HepG2 (cell line): Measurements from ENCODE around the gene TP53TG5. TPM values are rescaled to one million over a fixed set of nuclear protein-coding genes. Genes with fewer than 3 reads are reported as not detected.

ENCODE experiments used
- ATAC-seq: fragments of 200-7000 bp; cut with Tn5 transposase; 3 replicates; pipeline ENCODE4 v1.9.1; 2020; ENCODE audit warnings: mild to moderate bottlenecking, moderate library complexity
- BruUV-seq: library from RNA; stranded (reverse); fragments of 400-500 nt; replicated peaks from 2 replicates; lab custom pipeline; 2021; lab: Mats Ljungman, UMichigan
- CTCF ChIA-PET: fragments of 300-600 bp; formaldehyde crosslinking; extraction: SDS; loops from one replicate; lab custom pipeline; 2021; ENCODE audit warnings: low total read pairs, inconsistent platforms, low intra/inter-chr PET ratio; lab: Yijun Ruan, JAX
- POLR2A ChIA-PET: fragments of 350-600 bp; sonication (Branson Sonifier 250); formaldehyde crosslinking; loops from one replicate; lab custom pipeline; 2020; ENCODE audit warnings: antibody characterized with exemption, inconsistent platforms; lab: Yijun Ruan, JAX
- DNase-seq: peaks from one replicate; pipeline ENCODE4 v3.0.0-alpha.2; 2015; ENCODE audit warnings: low spot score
- FAIRE-seq: peaks from 3 replicates; lab custom pipeline; 2011; peaks lifted over from hg19 to GRCh38; lab: Jason Lieb, UNC
- H2AFZ ChIP-seq: one replicate; pipeline ENCODE4 v1.6.1; 2011; ENCODE audit warnings: low read length, inconsistent platforms
- H3K27ac ChIP-seq: fragments of 300-600 bp; 3 replicates; pipeline ENCODE4 v1.8.0; 2011; ENCODE audit warnings: mixed run types, mild to moderate bottlenecking, mixed read lengths, low read length, inconsistent platforms; ENCODE audit not compliant: insufficient read depth; ENCODE audit errors: extremely low read length
- H3K27me3 ChIP-seq, 2 experiments: fragments of 200-600 bp in 1 of 2; 2 replicates in 1 of 2; 3 replicates in 1 of 2; pipeline versions ENCODE4 v1.6.0 to v1.8.0; 2011; ENCODE audit warnings: low read length in 2 of 2, mild to moderate bottlenecking in 2 of 2, moderate library complexity in 2 of 2, inconsistent platforms in 1 of 2; ENCODE audit not compliant: insufficient read depth in 2 of 2, control insufficient read depth in 1 of 2
- H3K36me3 ChIP-seq, 2 experiments: fragments of 200-600 bp in 1 of 2; replicated peaks in 1 of 2; 2 replicates in 1 of 2; 3 replicates in 1 of 2; pipeline versions ENCODE4 v1.5.1 to v1.8.0; 2011; ENCODE audit warnings: low read length in 2 of 2, inconsistent platforms in 1 of 2; ENCODE audit not compliant: insufficient read depth in 2 of 2, control insufficient read depth in 1 of 2
- H3K4me1 ChIP-seq: 2 replicates; pipeline ENCODE4 v1.5.1; 2012; ENCODE audit warnings: low read length, inconsistent platforms; ENCODE audit not compliant: insufficient read depth
- H3K4me2 ChIP-seq: 2 replicates; pipeline ENCODE4 v1.6.0; 2011; ENCODE audit warnings: low read depth, low read length, inconsistent platforms
- H3K4me3 ChIP-seq, 3 experiments: fragments of 200-600 bp in 1 of 3; sonication (generic), shearing (Covaris generic) in 1 of 3; replicated peaks in 1 of 3; 2 replicates each; pipeline ENCODE4 v1.5.1; 2011 to 2016; ENCODE audit warnings: low read length in 3 of 3, inconsistent platforms in 2 of 3, low read depth in 2 of 3, mild to moderate bottlenecking in 2 of 3, control low read depth in 1 of 3, mixed read lengths in 1 of 3; ENCODE audit not compliant: insufficient read depth in 1 of 3
- H3K79me2 ChIP-seq: one replicate; pipeline ENCODE4 v1.6.1; 2011; ENCODE audit warnings: low read length, inconsistent platforms; ENCODE audit not compliant: insufficient read depth
- H3K9ac ChIP-seq: 2 replicates; pipeline ENCODE4 v1.6.0; 2011; ENCODE audit warnings: mild to moderate bottlenecking, low read depth, low read length, inconsistent platforms; ENCODE audit not compliant: insufficient read depth
- H3K9me3 ChIP-seq: 2 replicates; pipeline ENCODE4 v1.5.1; 2012; ENCODE audit warnings: mild to moderate bottlenecking, low read length
- H4K20me1 ChIP-seq: 2 replicates; pipeline ENCODE4 v1.6.0; 2011; ENCODE audit warnings: inconsistent platforms, mild to moderate bottlenecking, low read length, moderate library complexity; ENCODE audit not compliant: insufficient read depth
- EZH2 ChIP-seq: conservative IDR thresholded peaks from 2 replicates; pipeline ENCODE4 v1.6.1; 2012; ENCODE audit warnings: mild to moderate bottlenecking, low read depth, low read length, moderate library complexity
- FOSL2 ChIP-seq: sonication (generic); formaldehyde crosslinking; IDR thresholded peaks from 2 replicates; pipeline ENCODE4 v1.4.0; 2020; ENCODE audit warnings: missing genetic modification reagents
- GLI4 ChIP-seq: sonication (generic); formaldehyde crosslinking; IDR thresholded peaks from 2 replicates; pipeline ENCODE4 v1.5.1; 2020; ENCODE audit warnings: missing genetic modification reagents, mild to moderate bottlenecking, moderate library complexity, borderline replicate concordance
- MAFK ChIP-seq, 2 experiments: IDR thresholded peaks in 1 of 2; conservative IDR thresholded peaks in 1 of 2; 2 replicates each; pipeline ENCODE4 v1.6.1; 2011; ENCODE audit warnings: improper control_type of control experiment in 2 of 2, low read length in 2 of 2
- PAWR ChIP-seq: sonication (generic); formaldehyde crosslinking; IDR thresholded peaks from 2 replicates; pipeline ENCODE4 v1.4.0; 2020; ENCODE audit warnings: missing genetic modification reagents, mild to moderate bottlenecking, borderline replicate concordance
- SALL2 ChIP-seq: sonication (generic); formaldehyde crosslinking; IDR thresholded peaks from 2 replicates; pipeline ENCODE4 v1.8.1; 2023; ENCODE audit warnings: mild to moderate bottlenecking, missing genetic modification reagents, inconsistent platforms
- TFAP4 ChIP-seq: sonication (generic); IDR thresholded peaks from 2 replicates; pipeline ENCODE4 v1.6.1; 2016; ENCODE audit warnings: low read depth, borderline replicate concordance
- ZMAT5 ChIP-seq: sonication (generic); formaldehyde crosslinking; IDR thresholded peaks from 2 replicates; pipeline ENCODE4 v1.5.0; 2020; ENCODE audit warnings: mild to moderate bottlenecking, low read depth, missing genetic modification reagents, borderline replicate concordance
- ZNF136 ChIP-seq: sonication (generic); formaldehyde crosslinking; IDR thresholded peaks from 2 replicates; pipeline ENCODE4 v1.8.1; 2022; ENCODE audit warnings: low read depth, mild to moderate bottlenecking, moderate library complexity, missing genetic modification reagents
- ZNF142 ChIP-seq: sonication (generic); formaldehyde crosslinking; IDR thresholded peaks from 2 replicates; pipeline ENCODE4 v1.4.0; 2020; ENCODE audit warnings: missing genetic modification reagents
- ZNF224 ChIP-seq: sonication (generic); formaldehyde crosslinking; IDR thresholded peaks from 2 replicates; pipeline ENCODE4 v1.5.0; 2020; ENCODE audit warnings: mild to moderate bottlenecking, missing genetic modification reagents
- ZNF264 ChIP-seq: sonication (generic); formaldehyde crosslinking; IDR thresholded peaks from 2 replicates; pipeline ENCODE4 v1.4.0; 2020; ENCODE audit warnings: missing genetic modification reagents
- ZNF276 ChIP-seq: sonication (generic); formaldehyde crosslinking; IDR thresholded peaks from 2 replicates; pipeline ENCODE4 v1.4.0; 2020; ENCODE audit warnings: mild to moderate bottlenecking, low read depth, missing genetic modification reagents
- ZNF337 ChIP-seq: sonication (generic); formaldehyde crosslinking; IDR thresholded peaks from 2 replicates; pipeline ENCODE4 v1.5.1; 2020; ENCODE audit warnings: missing genetic modification reagents, low read depth, mild to moderate bottlenecking, borderline replicate concordance
- ZNF431 ChIP-seq: sonication (generic); formaldehyde crosslinking; IDR thresholded peaks from 2 replicates; pipeline ENCODE4 v1.9.0; 2022; ENCODE audit warnings: missing genetic modification reagents, low read depth, mild to moderate bottlenecking, borderline replicate concordance
- ZNF615 ChIP-seq: sonication (generic); formaldehyde crosslinking; IDR thresholded peaks from 2 replicates; pipeline ENCODE4 v1.5.0; 2020; ENCODE audit warnings: mild to moderate bottlenecking, missing genetic modification reagents, borderline replicate concordance
- WGBS: methylation state at CpG from one replicate; pipeline ENCODE4 v1.1.6; 2017; ENCODE audit warnings: low lambda C conversion rate; 5-methylcytosine and 5-hydroxymethylcytosine counted together
- in situ Hi-C: cut with HindIII; loops from 2 replicates; pipeline ENCODE4 v1.10.0; 2017; ENCODE audit warnings: low pct_unique_long_range_greater_than_20kb; ENCODE audit not compliant: extremely low pct_ligation_motif_present
- intact Hi-C: fragments of 100-400 bp; cut with micrococcal nuclease; formaldehyde crosslinking; loops from one replicate; pipeline ENCODE4 v1.10.0; 2022; ENCODE audit not compliant: unreplicated experiment
- polyA plus RNA-seq, 8 experiments: library from polyadenylated mRNA; depleted of rRNA in 3 of 8; stranded (reverse) in 7 of 8; unstranded in 1 of 8; fragments of >200 nt; fragmentation: Illumina TruSeq in 4 of 8; extraction: Trizol in 4 of 8; gene quantifications; 2 replicates each; pipeline versions ENCODE4 v1.2.1 to v1.2.3, GENCODE V29; 2011 to 2016; ENCODE audit warnings: low read depth in 4 of 8, missing spikeins in 1 of 8, mixed read lengths in 1 of 8; ENCODE audit not compliant: insufficient read depth in 1 of 8
- total RNA-seq, 5 experiments: library from RNA; depleted of rRNA; stranded (reverse); fragments of >200 nt; fragmentation: Illumina TruSeq; extraction: Trizol; gene quantifications; 2 replicates each; pipeline ENCODE4 v1.2.3, GENCODE V29; 2016; ENCODE audit warnings: low read depth in 1 of 5

The TP53TG5 gene
- total and polyA plus RNA-seq, 2 of the 13 experiments (the other 11 are each of a cell fraction or from before 2014, with no cell fraction given), result 0.11 TPM; not detected in 1

- no peaks in the 10 kb centered on the region for H3K27me3 ChIP-seq
- FAIRE-seq, result no peak
- ChIA-PET CTCF (no interaction called here), POLR2A (interaction anchor here (1.7 kb wide), 1 partner anchor 24 kb away, joined by 3 read pairs; the partner anchor contains the start of gene PIGT)
- no peak overlapping the region for H3K9ac ChIP-seq
- no peak for ATAC-seq
- in situ Hi-C loops, result no loop called here
- no peak overlapping the region for H3K27ac ChIP-seq
- H2AFZ ChIP-seq, result no peak overlapping the region
- H3K4me2 ChIP-seq, result no peak overlapping the region
- TF ChIP-seq ZMAT5 (no peak), ZNF337 (no peak), TFAP4 (no peak), PAWR (CRISPR knock-in tag) (no peak), MAFK (conservative IDR thresholded peaks at IDR 0.05 in 1 of 2, IDR thresholded peaks at IDR 0.05 in 1 of 2; ENCODE audit: low read length in 2 of 2) (no peak), ZNF224 (CRISPR knock-in tag) (no peak), ZNF142 (no peak), ZNF276 (CRISPR knock-in tag) (no peak), ZNF136 (no peak), SALL2 (CRISPR knock-in tag) (no peak), ZNF431 (CRISPR knock-in tag) (no peak), ZNF264 (no peak), FOSL2 (no peak), ZNF615 (CRISPR knock-in tag) (no peak), EZH2 (no peak), GLI4 (CRISPR knock-in tag) (no peak)
- TF ChIP-seq, all 625 proteins: peak for 0
- intact Hi-C loops, result loop anchor here (5.0 kb wide), 1 partner anchor 46 kb away; no protein-coding TSS in a partner anchor
- Histone ChIP-seq H4K20me1 (no peaks in the 10 kb centered on the region), H3K79me2 (no peaks in the 10 kb centered on the region), H3K9me3 (no peaks in the 10 kb centered on the region), H3K4me3 (no peak overlapping the region), H3K36me3 (no peaks in the 10 kb centered on the region), H3K4me1 (no peaks in the 10 kb centered on the region)
- no peak for DNase-seq
- WGBS, result 22% methylated on average over 2 of the region's 2 CpGs
- no TSS peak for BruUV-seq
These were observed 13.4 kb upstream of the TP53TG5 start for GRCh38 chr20:45391559-45391958.
